OCI-LY1 (cell line): ENCODE measurements around the gene PRMT7.

Experiments used
- EZH2 ChIP-seq: fragments of 200-600 bp; sonication (generic), shearing (Covaris generic); IDR thresholded peaks from 2 replicates; pipeline ENCODE4 v1.8.0; 2017; ENCODE audit warnings: borderline replicate concordance, mixed run types, mild to moderate bottlenecking, antibody characterized with exemption, low read length, moderate library complexity, mixed read lengths
- TF ChIP-seq, protein P1 (sequence below): fragments of 200-600 bp; sonication (generic), shearing (Covaris generic); IDR thresholded peaks from 2 replicates; pipeline ENCODE4 v1.5.1; 2017; ENCODE audit warnings: mild to moderate bottlenecking, antibody characterized with exemption, low read length, moderate library complexity, mixed read lengths

DNA sequence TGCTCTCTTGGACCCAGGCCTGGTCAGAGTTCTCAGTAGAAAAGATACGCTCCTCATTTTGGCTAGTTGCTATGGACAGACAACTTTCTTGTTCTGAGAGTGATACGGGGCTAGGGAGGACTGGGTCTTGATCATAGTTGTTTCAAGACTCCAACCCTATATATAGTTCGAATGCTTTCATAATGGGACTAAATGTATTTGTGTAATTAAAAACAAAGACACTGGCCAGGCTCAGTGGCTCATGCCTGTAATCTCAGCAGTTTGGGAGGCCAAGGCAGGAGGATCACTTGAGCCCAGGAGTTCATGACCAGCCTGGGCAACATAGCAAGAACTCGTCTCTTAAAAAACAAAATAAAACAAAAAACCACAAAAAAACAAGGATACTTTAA lies 28.8 kb upstream of the PRMT7 start:
- TF ChIP-seq, protein P1, sequence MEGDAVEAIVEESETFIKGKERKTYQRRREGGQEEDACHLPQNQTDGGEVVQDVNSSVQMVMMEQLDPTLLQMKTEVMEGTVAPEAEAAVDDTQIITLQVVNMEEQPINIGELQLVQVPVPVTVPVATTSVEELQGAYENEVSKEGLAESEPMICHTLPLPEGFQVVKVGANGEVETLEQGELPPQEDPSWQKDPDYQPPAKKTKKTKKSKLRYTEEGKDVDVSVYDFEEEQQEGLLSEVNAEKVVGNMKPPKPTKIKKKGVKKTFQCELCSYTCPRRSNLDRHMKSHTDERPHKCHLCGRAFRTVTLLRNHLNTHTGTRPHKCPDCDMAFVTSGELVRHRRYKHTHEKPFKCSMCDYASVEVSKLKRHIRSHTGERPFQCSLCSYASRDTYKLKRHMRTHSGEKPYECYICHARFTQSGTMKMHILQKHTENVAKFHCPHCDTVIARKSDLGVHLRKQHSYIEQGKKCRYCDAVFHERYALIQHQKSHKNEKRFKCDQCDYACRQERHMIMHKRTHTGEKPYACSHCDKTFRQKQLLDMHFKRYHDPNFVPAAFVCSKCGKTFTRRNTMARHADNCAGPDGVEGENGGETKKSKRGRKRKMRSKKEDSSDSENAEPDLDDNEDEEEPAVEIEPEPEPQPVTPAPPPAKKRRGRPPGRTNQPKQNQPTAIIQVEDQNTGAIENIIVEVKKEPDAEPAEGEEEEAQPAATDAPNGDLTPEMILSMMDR, result no peak
- no peak for TF ChIP-seq EZH2
